ENCODE measurements around the gene RHBDF1. TPM values are rescaled to one million over a fixed set of nuclear protein-coding genes. Genes with fewer than 3 reads are reported as not detected.

Gene RHBDF1
- total RNA-seq, 1 donor from 2014 or later, result 46.5 TPM

DNA sequence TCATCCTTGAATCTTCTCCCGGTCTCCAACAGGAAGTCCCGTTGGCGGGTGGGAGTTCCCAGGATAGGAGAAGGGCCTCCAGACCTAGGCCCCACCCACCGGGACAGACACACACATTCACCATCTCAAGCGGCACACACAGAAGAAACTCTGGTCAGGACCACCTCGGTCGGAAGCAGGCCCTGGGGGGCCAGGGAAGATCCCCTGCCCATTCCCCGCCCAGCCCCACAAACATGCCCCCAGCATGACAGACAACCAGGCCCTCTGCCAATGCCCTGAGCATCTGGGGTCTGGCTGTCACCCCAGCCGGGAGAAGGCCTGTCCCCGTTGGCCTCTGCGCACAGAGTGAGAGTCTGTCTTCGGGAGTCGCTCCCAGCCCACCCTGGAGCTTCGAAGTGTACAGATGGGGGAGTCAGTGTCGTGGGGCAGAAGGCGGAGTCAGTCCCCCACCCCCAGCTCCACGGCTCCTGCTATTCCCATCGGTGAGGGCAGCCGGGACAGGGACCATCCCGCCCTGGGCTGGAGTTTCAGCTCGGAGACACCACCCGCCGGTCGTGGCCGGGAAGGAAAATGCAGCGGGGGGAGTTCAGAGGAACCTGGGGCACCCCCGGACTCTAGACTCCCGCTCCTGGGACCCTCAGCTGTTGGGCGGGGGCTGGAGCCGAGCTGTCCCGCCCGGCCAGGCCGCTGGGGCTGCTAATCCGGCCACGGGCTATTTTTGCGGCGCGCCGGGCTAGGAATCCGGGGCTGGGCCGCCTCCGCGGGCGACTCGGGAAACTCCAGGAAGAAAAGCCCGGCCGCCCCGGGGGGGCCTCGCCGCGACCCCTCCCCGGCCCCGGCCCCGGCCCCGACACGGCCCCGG lies 660 bp downstream of the RHBDF1 start:
- DNase-seq (ENCODE audit: low read depth, low spot score), result peak; percentile 54
- H3K36me3 Mint-ChIP-seq (ENCODE audit: low read depth), result no peaks in the 10 kb centered on the region
- peaks cover 3% of the 10 kb centered on the region for H3K27me3 Mint-ChIP-seq (ENCODE audit: low read depth)
- H3K4me3 Mint-ChIP-seq, result peak overlapping the region; percentile 92
- TF ChIP-seq, protein P1, sequence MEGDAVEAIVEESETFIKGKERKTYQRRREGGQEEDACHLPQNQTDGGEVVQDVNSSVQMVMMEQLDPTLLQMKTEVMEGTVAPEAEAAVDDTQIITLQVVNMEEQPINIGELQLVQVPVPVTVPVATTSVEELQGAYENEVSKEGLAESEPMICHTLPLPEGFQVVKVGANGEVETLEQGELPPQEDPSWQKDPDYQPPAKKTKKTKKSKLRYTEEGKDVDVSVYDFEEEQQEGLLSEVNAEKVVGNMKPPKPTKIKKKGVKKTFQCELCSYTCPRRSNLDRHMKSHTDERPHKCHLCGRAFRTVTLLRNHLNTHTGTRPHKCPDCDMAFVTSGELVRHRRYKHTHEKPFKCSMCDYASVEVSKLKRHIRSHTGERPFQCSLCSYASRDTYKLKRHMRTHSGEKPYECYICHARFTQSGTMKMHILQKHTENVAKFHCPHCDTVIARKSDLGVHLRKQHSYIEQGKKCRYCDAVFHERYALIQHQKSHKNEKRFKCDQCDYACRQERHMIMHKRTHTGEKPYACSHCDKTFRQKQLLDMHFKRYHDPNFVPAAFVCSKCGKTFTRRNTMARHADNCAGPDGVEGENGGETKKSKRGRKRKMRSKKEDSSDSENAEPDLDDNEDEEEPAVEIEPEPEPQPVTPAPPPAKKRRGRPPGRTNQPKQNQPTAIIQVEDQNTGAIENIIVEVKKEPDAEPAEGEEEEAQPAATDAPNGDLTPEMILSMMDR (conservative IDR thresholded peaks at IDR 0.05), result no peak
- peaks cover 79% of the 10 kb centered on the region for H3K4me1 Mint-ChIP-seq
- peak overlapping the region; percentile 85 for H3K27ac Mint-ChIP-seq (ENCODE audit: unreplicated experiment)
- no peaks in the 10 kb centered on the region for H3K9me3 Mint-ChIP-seq

DNA sequence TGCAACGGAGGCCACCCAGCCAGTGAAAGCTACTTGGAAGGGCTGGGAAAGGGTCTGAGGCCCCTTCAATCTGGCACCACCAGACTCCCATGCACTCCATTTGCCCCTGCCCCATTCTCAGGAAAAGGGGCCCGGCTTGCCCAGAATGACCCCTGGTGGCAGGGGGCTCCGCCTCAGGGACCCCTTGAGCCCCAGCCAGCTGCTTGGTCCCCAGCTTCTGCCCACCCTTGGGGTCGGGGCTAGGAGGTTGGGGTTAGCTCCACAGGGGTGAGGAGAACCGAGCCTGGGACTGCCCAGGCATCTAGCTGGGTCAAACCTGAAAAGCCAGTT lies 1.3 kb downstream of the RHBDF1 start:
- no peak for DNase-seq (ENCODE audit: low read depth, low spot score)
- no peaks in the 10 kb centered on the region for H3K36me3 Mint-ChIP-seq (ENCODE audit: low read depth)
- peak overlapping the region; percentile 92 for H3K4me3 Mint-ChIP-seq
- H3K9me3 Mint-ChIP-seq, result no peaks in the 10 kb centered on the region
- H3K27ac Mint-ChIP-seq (ENCODE audit: unreplicated experiment), result peak overlapping the region; percentile 85
- H3K4me1 Mint-ChIP-seq, result peaks cover 76% of the 10 kb centered on the region
- TF ChIP-seq, protein P1 (conservative IDR thresholded peaks at IDR 0.05), result no peak
- H3K27me3 Mint-ChIP-seq (ENCODE audit: low read depth), result peaks cover 3% of the 10 kb centered on the region

DNA sequence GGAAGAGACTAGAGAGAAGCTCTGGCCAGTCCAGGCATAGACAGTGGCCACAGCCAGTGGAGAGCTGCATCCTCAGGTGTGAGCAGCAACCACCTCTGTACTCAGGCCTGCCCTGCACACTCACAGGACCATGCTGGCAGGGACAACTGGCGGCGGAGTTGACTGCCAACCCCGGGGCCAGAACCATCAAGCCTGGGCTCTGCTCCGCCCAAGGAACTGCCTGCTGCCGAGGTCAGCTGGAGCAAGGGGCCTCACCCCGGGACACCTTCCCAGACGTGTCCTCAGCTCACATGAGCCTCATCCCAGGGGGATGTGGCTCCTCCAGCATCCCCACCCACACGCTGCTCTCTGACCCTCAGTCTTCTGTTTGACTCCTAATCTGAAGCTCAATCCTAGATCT lies 3.2 kb downstream of the RHBDF1 start:
- no peaks in the 10 kb centered on the region for H3K36me3 Mint-ChIP-seq (ENCODE audit: low read depth)
- H3K4me1 Mint-ChIP-seq, result peaks cover 63% of the 10 kb centered on the region
- DNase-seq (ENCODE audit: low read depth, low spot score), result no peak
- H3K4me3 Mint-ChIP-seq, result peak overlapping the region; percentile 87
- H3K9me3 Mint-ChIP-seq, result no peaks in the 10 kb centered on the region
- peaks cover 6% of the 10 kb centered on the region for H3K27me3 Mint-ChIP-seq (ENCODE audit: low read depth)
- peak overlapping the region; percentile 98 for H3K27ac Mint-ChIP-seq (ENCODE audit: unreplicated experiment)
- TF ChIP-seq, protein P1 (conservative IDR thresholded peaks at IDR 0.05), result no peak

DNA sequence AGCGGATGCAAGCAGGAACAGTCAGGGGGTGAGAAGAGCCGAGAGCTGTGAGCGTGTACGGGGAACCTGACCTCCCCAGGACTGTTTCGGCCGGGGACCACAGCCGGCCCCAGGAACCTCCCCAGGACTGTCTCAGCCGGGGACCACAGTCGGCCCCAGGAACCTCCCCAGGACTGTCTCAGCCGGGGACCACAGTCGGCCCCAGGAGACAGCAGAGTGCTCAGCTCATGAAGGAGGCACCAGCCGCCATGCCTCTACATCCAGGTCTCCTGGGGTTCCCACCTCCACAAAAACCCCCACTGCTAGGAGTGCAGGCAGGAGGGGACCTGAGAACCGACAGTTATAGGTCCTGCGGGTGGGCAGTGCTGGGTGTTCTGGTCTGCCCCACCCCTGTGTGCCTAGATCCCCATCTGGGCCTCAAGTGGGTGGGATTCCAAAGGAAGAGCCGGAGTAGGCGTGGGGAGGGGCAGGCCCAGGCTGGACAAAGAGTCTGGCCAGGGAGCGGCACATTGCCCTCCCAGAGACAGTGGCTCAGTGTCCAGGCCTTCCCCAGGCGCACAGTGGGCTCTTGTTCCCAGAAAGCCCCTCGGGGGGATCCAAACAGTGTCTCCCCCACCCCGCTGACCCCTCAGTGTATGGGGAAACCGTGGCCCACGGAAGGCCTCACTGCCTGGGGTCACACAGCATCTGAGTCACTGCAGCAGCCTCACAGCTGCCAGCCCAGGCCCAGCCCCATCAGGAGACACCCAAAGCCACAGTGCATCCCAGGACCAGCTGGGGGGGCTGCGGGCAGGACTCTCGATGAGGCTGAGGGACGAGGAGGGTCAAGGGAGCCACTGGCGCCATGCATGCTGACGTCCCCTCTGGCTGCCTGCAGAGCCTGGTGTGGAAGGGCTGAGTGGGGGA lies 4.3 kb downstream of the RHBDF1 start:
- TF ChIP-seq, protein P1 (conservative IDR thresholded peaks at IDR 0.05), result no peak

DNA sequence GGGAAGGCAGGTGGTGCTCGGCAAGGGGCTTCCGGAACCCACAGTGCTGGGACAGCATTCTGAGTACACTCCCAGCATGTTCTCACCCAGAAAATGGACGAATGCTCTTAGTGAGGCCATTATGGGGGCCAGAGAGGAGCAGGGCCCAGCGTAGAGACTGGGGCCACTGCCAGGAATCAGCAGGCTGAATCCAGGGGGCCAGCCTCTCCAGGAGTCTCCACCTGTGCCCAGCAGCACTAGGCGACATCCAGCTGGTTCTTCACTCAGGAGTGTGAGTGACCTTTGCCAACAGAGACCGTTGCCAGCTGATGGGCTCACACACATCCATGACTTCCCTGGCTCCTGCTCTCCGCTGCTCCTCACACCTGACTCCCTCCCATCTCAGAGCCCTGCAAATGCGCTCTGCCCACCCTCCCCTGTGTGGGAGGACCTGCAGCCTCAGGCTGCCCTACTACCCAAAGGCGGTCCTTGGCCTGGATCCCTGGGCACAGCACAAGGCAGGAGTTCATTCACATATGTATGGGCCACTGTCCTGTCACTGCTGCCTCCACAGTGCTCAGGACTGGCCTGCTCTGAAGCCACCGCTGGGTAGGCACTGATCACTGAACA lies 5.1 kb downstream of the RHBDF1 start:
- H3K27me3 Mint-ChIP-seq (ENCODE audit: low read depth), result peaks cover 4% of the 10 kb centered on the region
- H3K4me3 Mint-ChIP-seq, result peak overlapping the region; percentile 87
- H3K36me3 Mint-ChIP-seq (ENCODE audit: low read depth), result no peaks in the 10 kb centered on the region
- no peak for DNase-seq (ENCODE audit: low read depth, low spot score)
- H3K4me1 Mint-ChIP-seq, result peaks cover 50% of the 10 kb centered on the region
- H3K27ac Mint-ChIP-seq (ENCODE audit: unreplicated experiment), result peak overlapping the region; percentile 98
- no peaks in the 10 kb centered on the region for H3K9me3 Mint-ChIP-seq
- TF ChIP-seq, protein P1 (conservative IDR thresholded peaks at IDR 0.05), result no peak

More for the DNA sequence above, 4.3 kb downstream of the RHBDF1 start:
- DNase-seq (ENCODE audit: low read depth, low spot score), result peak; percentile 73
- H3K27me3 Mint-ChIP-seq (ENCODE audit: low read depth), result peaks cover 6% of the 10 kb centered on the region
- peak overlapping the region; percentile 87 for H3K4me3 Mint-ChIP-seq
- no peaks in the 10 kb centered on the region for H3K9me3 Mint-ChIP-seq
- H3K36me3 Mint-ChIP-seq (ENCODE audit: low read depth), result no peaks in the 10 kb centered on the region
- peaks cover 55% of the 10 kb centered on the region for H3K4me1 Mint-ChIP-seq
- H3K27ac Mint-ChIP-seq (ENCODE audit: unreplicated experiment), result peak overlapping the region; percentile 98
